Type B pancreatic cell (in vitro differentiated cells): ENCODE data around the gene GCA. TPM values are rescaled to one million over a fixed set of nuclear protein-coding genes. Genes with fewer than 3 reads are reported as not detected.

ENCODE experiments used
- DNase-seq: peaks from one replicate; pipeline ENCODE4 v3.0.0; 2021; ENCODE audit warnings: mixed read lengths; ENCODE audit not compliant: unreplicated experiment; ENCODE audit errors: extremely low spot score
- H3K27ac Mint-ChIP-seq: 2 replicates; pipeline ENCODE4 v1.8.0; 2021; ENCODE audit warnings: mild to moderate bottlenecking, mixed read lengths
- H3K27me3 Mint-ChIP-seq: 2 replicates; pipeline ENCODE4 v1.8.0; 2021; ENCODE audit warnings: mixed read lengths
- H3K36me3 Mint-ChIP-seq: 2 replicates; pipeline ENCODE4 v1.8.0; 2021; ENCODE audit warnings: mixed read lengths
- H3K4me1 Mint-ChIP-seq: one replicate; pipeline ENCODE4 v1.8.0; 2021; ENCODE audit warnings: mixed read lengths; ENCODE audit not compliant: unreplicated experiment
- H3K4me3 Mint-ChIP-seq: 2 replicates; pipeline ENCODE4 v1.8.0; 2021; ENCODE audit warnings: mild to moderate bottlenecking, mixed read lengths
- H3K9me3 Mint-ChIP-seq: 2 replicates; pipeline ENCODE4 v1.8.0; 2021; ENCODE audit warnings: mixed read lengths
- CTCF ChIP-seq: fragments of 200-600 bp; sonication (generic); conservative IDR thresholded peaks from 2 replicates; pipeline ENCODE4 v1.5.0; 2021; ENCODE audit warnings: antibody characterized with exemption, mild to moderate bottlenecking
- total RNA-seq: library from RNA; stranded (reverse); gene quantifications from 2 replicates; pipeline ENCODE4 v1.2.1, GENCODE V29; 2021; ENCODE audit warnings: low replicate concordance

Gene GCA
- total RNA-seq, 1 donor from 2014 or later, result 21.1 TPM

- H3K9me3 Mint-ChIP-seq, result no peaks in the 10 kb centered on the region
- no peak overlapping the region for H3K27ac Mint-ChIP-seq
- peaks cover 11% of the 10 kb centered on the region for H3K4me1 Mint-ChIP-seq
- H3K27me3 Mint-ChIP-seq, result no peaks in the 10 kb centered on the region
- no peaks in the 10 kb centered on the region for H3K36me3 Mint-ChIP-seq
- TF ChIP-seq CTCF, result no peak
- H3K4me3 Mint-ChIP-seq, result no peak overlapping the region
- no peak for DNase-seq
Observed at GRCh38 chr2:162385536-162385935, 41.6 kb downstream of the GCA start.

DNA sequence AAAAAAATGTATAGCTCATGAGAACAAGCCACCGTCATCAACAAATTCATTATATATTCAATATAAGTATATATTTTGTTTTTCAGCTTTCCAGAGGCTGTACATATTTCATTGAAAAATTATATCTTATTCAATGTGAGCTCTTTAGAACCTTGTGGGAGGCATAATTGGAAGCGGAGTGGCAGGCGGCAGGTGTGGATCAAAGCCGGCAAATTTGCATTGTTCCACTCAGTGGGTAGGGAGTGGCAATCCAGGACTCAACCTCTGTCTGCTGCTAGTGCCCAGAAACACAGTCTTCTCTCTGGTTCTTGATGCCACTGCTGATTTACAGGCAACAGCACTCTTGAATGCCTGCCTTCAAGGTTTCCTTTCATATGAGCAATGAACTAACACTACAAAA is 46.9 kb downstream of the GCA start:
- H3K36me3 Mint-ChIP-seq, result no peaks in the 10 kb centered on the region
- no peak for TF ChIP-seq CTCF
- H3K27me3 Mint-ChIP-seq, result no peaks in the 10 kb centered on the region

GRCh38 chr2:162400336-162400735 is 56.4 kb downstream of the GCA start:
- H3K4me1 Mint-ChIP-seq, result peaks cover 4% of the 10 kb centered on the region
- no peak overlapping the region for H3K4me3 Mint-ChIP-seq
- no peaks in the 10 kb centered on the region for H3K9me3 Mint-ChIP-seq
- no peak for DNase-seq
- no peaks in the 10 kb centered on the region for H3K36me3 Mint-ChIP-seq
- H3K27ac Mint-ChIP-seq, result no peak overlapping the region
- TF ChIP-seq CTCF, result no peak
- no peaks in the 10 kb centered on the region for H3K27me3 Mint-ChIP-seq

More for the DNA sequence above, 46.9 kb downstream of the GCA start:
- no peaks in the 10 kb centered on the region for H3K9me3 Mint-ChIP-seq
- no peaks in the 10 kb centered on the region for H3K4me1 Mint-ChIP-seq
- H3K27ac Mint-ChIP-seq, result no peak overlapping the region
- DNase-seq, result no peak
- no peak overlapping the region for H3K4me3 Mint-ChIP-seq

GRCh38 chr2:162401871-162402270 is 57.9 kb downstream of the GCA start:
- no peak overlapping the region for H3K4me3 Mint-ChIP-seq
- no peaks in the 10 kb centered on the region for H3K36me3 Mint-ChIP-seq
- H3K27me3 Mint-ChIP-seq, result no peaks in the 10 kb centered on the region
- peaks cover 13% of the 10 kb centered on the region for H3K4me1 Mint-ChIP-seq
- no peaks in the 10 kb centered on the region for H3K9me3 Mint-ChIP-seq
- H3K27ac Mint-ChIP-seq, result no peak overlapping the region
- TF ChIP-seq CTCF, result no peak
- no peak for DNase-seq

DNA sequence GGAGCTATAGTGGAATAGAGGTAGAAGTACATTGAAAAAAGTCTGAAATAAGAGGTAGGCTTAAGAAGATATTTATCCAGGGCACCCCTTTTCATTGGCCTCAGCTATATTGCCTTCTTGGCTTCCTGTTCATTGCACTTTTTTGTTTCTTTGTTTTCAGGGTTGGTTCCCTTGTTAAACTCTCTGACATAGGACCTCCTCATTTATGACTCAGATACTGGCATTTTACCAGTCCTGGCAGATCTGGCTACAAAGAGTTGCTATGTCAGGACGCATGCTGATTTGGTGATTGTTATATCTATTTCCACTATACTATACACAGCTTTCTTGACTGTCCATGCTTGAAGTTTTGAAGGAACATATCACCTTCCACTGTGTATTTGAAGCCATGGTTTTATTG is 60.0 kb downstream of the GCA start:
- Mint-ChIP-seq H3K36me3 (no peaks in the 10 kb centered on the region), H3K27me3 (no peaks in the 10 kb centered on the region), H3K9me3 (no peaks in the 10 kb centered on the region), H3K4me3 (no peak overlapping the region), H3K4me1 (peaks cover 17% of the 10 kb centered on the region), H3K27ac (no peak overlapping the region)
- DNase-seq, result no peak
- no peak for TF ChIP-seq CTCF

Other genes with a start within 250 kb of the GCA start
- 4,376 and 4,649 TPM in 2 replicates for gene GCG, start 191.9 kb upstream of the GCA start, total RNA-seq
- 0.71 and 27.3 TPM in 2 replicates for gene FAP, start 100.7 kb upstream of the GCA start, total RNA-seq
- 10.4 and 17.5 TPM in 2 replicates for gene IFIH1, start 25.4 kb upstream of the GCA start, total RNA-seq